GM12878 (cell line): ENCODE data around the gene NTN1. TPM values are rescaled to one million over a fixed set of nuclear protein-coding genes. Genes with fewer than 3 reads are reported as not detected.

Source experiments
- ATAC-seq: fragments of 200-7000 bp; cut with Tn5 transposase; 3 replicates; pipeline ENCODE4 v1.9.1; 2020; ENCODE audit warnings: mild to moderate bottlenecking, moderate library complexity
- BruUV-seq: library from RNA; stranded (reverse); fragments of 400-500 nt; replicated peaks from 2 replicates; lab custom pipeline; 2021; lab: Mats Ljungman, UMichigan
- CTCF ChIA-PET: fragments of 300-600 bp; sonication (Branson Sonifier 250); formaldehyde crosslinking; extraction: SDS; loops from one replicate; lab custom pipeline; 2021; ENCODE audit warnings: inconsistent platforms; lab: Yijun Ruan, JAX
- POLR2A ChIA-PET: fragments of 350-600 bp; formaldehyde crosslinking; extraction: SDS; loops from one replicate; lab custom pipeline; 2021; ENCODE audit warnings: inconsistent platforms; lab: Charles Lee
- RAD21 ChIA-PET: fragments of 300-600 bp; sonication (Branson Sonifier 250); formaldehyde crosslinking; loops from one replicate; lab custom pipeline; 2023; ENCODE audit warnings: antibody characterized with exemption; ENCODE audit not compliant: unreplicated experiment; lab: Charles Lee
- SMC1A ChIA-PET: fragments of 300-600 bp; sonication (Branson Sonifier 250); formaldehyde crosslinking; loops from one replicate; lab custom pipeline; 2023; ENCODE audit not compliant: unreplicated experiment, uncharacterized antibody; lab: Charles Lee
- DNase-seq: peaks from one replicate; pipeline ENCODE4 v3.0.0-alpha.2; 2011; ENCODE audit warnings: low read depth, low spot score
- FAIRE-seq: peaks from 3 replicates; lab custom pipeline; 2011; peaks lifted over from hg19 to GRCh38; lab: Jason Lieb, UNC
- H2AFZ ChIP-seq: 2 replicates; pipeline ENCODE4 v1.6.0; 2011; ENCODE audit warnings: low read depth, low read length, control low read depth; ENCODE audit not compliant: control insufficient read depth
- H3K27ac ChIP-seq: 2 replicates; pipeline ENCODE4 v1.5.1; 2011; ENCODE audit warnings: control low read depth; ENCODE audit not compliant: control insufficient read depth, insufficient read depth
- H3K27me3 ChIP-seq, 2 experiments: replicated peaks in 1 of 2; 2 replicates each; pipeline versions ENCODE4 v1.6.0 to v1.6.1; 2011; ENCODE audit warnings: low read length in 1 of 2; ENCODE audit not compliant: control insufficient read depth in 2 of 2, insufficient read depth in 2 of 2
- H3K36me3 ChIP-seq, 2 experiments: 2 replicates each; pipeline ENCODE4 v1.5.1; 2011; ENCODE audit warnings: low read length in 1 of 2; ENCODE audit not compliant: control insufficient read depth in 2 of 2, insufficient read depth in 2 of 2
- H3K4me1 ChIP-seq: 2 replicates; pipeline ENCODE4 v1.6.1; 2011; ENCODE audit warnings: mild to moderate bottlenecking, low read length, moderate library complexity, mixed read lengths; ENCODE audit not compliant: control insufficient read depth, insufficient read depth
- H3K4me2 ChIP-seq: 2 replicates; pipeline ENCODE4 v1.6.0; 2011; ENCODE audit warnings: control low read depth; ENCODE audit not compliant: control insufficient read depth, insufficient read depth
- H3K4me3 ChIP-seq: fragments of 200-600 bp; sonication (generic); 2 replicates; pipeline ENCODE4 v1.5.1; 2016
- H3K79me2 ChIP-seq: 2 replicates; pipeline ENCODE4 v1.6.0; 2011; ENCODE audit warnings: low read length; ENCODE audit not compliant: control insufficient read depth, insufficient read depth
- H3K9ac ChIP-seq: 2 replicates; pipeline ENCODE4 v1.8.0; 2011; ENCODE audit warnings: low read length, control low read depth, mixed read lengths; ENCODE audit not compliant: control insufficient read depth, insufficient read depth
- H3K9me3 ChIP-seq: replicated peaks from 3 replicates; pipeline ENCODE4 v1.5.1; 2011; ENCODE audit warnings: mild to moderate bottlenecking, low read length; ENCODE audit not compliant: control insufficient read depth, insufficient read depth
- H4K20me1 ChIP-seq: 2 replicates; pipeline ENCODE4 v1.6.0; 2011; ENCODE audit not compliant: control insufficient read depth, insufficient read depth
- BMI1 ChIP-seq: fragments of 450-650 bp; IDR thresholded peaks from 2 replicates; pipeline ENCODE4 v1.6.1; 2016; ENCODE audit warnings: mild to moderate bottlenecking, moderate library complexity, borderline replicate concordance
- HDGF ChIP-seq: fragments of 450-650 bp; IDR thresholded peaks from 2 replicates; pipeline ENCODE4 v1.6.1; 2016; ENCODE audit warnings: antibody characterized with exemption
- JUND ChIP-seq: IDR thresholded peaks from 2 replicates; pipeline ENCODE4 v1.6.1; 2012; ENCODE audit warnings: low read depth, mild to moderate bottlenecking, low read length, improper control_type of control experiment, moderate library complexity
- KDM1A ChIP-seq: fragments of 200-600 bp; sonication (generic); IDR thresholded peaks from 2 replicates; pipeline ENCODE4 v1.6.1; 2016; ENCODE audit warnings: borderline replicate concordance
- NBN ChIP-seq: fragments of 450-650 bp; IDR thresholded peaks from 2 replicates; pipeline ENCODE4 v1.6.1; 2016
- RUNX3 ChIP-seq: IDR thresholded peaks from 2 replicates; pipeline ENCODE4 v1.6.1; 2012; ENCODE audit warnings: low read length, inconsistent platforms
- SIN3A ChIP-seq: IDR thresholded peaks from 2 replicates; pipeline ENCODE4 v1.6.1; 2012; ENCODE audit warnings: low read depth, low read length, improper control_type of control experiment
- SUPT20H ChIP-seq: IDR thresholded peaks from 2 replicates; pipeline ENCODE4 v1.6.1; 2011; ENCODE audit warnings: low read depth, mild to moderate bottlenecking, low read length, moderate library complexity, borderline replicate concordance; ENCODE audit not compliant: control insufficient read depth
- TCF3 ChIP-seq: IDR thresholded peaks from 2 replicates; pipeline ENCODE4 v1.6.1; 2012; ENCODE audit warnings: low read depth, mild to moderate bottlenecking, low read length, borderline replicate concordance; ENCODE audit not compliant: insufficient read depth
- TCF7 ChIP-seq: IDR thresholded peaks from 2 replicates; pipeline ENCODE4 v1.6.1; 2014; ENCODE audit warnings: antibody characterized with exemption, borderline replicate concordance
- ZZZ3 ChIP-seq: IDR thresholded peaks from 2 replicates; pipeline ENCODE4 v1.6.1; 2011; ENCODE audit warnings: low read depth; ENCODE audit not compliant: control insufficient read depth, insufficient read length
- WGBS: methylation state at CpG from one replicate; pipeline ENCODE4 v1.1.6; 2016; ENCODE audit warnings: low lambda C conversion rate; ENCODE audit not compliant: insufficient replicate concordance, insufficient coverage; ENCODE audit errors: missing lambda C conversion rate; 5-methylcytosine and 5-hydroxymethylcytosine counted together
- in situ Hi-C: fragments of 300-500 bp; cut with MboI; formaldehyde crosslinking; loops from 9 replicates; pipeline ENCODE4 v1.14.3; 2018; ENCODE audit warnings: mixed read lengths
- intact Hi-C: fragments of 100-400 bp; cut with micrococcal nuclease; formaldehyde crosslinking; loops from one replicate; pipeline ENCODE4 v1.14.2; 2022; ENCODE audit not compliant: unreplicated experiment
- polyA plus RNA-seq, 11 experiments: library from polyadenylated mRNA; depleted of rRNA in 4 of 11; unstranded in 6 of 11; stranded (reverse) in 5 of 11; fragments of >200 nt; fragmentation: Nextera tagmentation in 4 of 11; fragmentation: Illumina TruSeq in 1 of 11; extraction: Ambion mirVana in 4 of 11; extraction: Trizol in 1 of 11; gene quantifications; 1 replicate in 1 of 11; 2 replicates in 10 of 11; pipeline versions ENCODE4 v1.2.1 to v1.2.3, GENCODE V29; 2011 to 2016; ENCODE audit warnings: inconsistent platforms in 2 of 11, missing spikeins in 2 of 11, low read depth in 1 of 11
- total RNA-seq, 4 experiments: library from RNA; depleted of rRNA in 3 of 4; stranded (reverse); fragments of >200 nt in 3 of 4; fragmentation: Illumina TruSeq in 1 of 4; extraction: Trizol in 1 of 4; gene quantifications; 2 replicates each; pipeline versions ENCODE4 v1.2.1 to v1.2.3, GENCODE V29; 2013 to 2021
- TF ChIP-seq, protein P1 (sequence below): IDR thresholded peaks from 2 replicates; pipeline ENCODE4 v1.6.1; 2011; ENCODE audit warnings: low read depth, low read length, improper control_type of control experiment, borderline replicate concordance
- TF ChIP-seq, protein P2 (sequence below): fragments of 450-650 bp; IDR thresholded peaks from 2 replicates; pipeline ENCODE4 v1.6.1; 2017; ENCODE audit warnings: antibody characterized with exemption, mild to moderate bottlenecking, moderate library complexity

NTN1 gene
- total and polyA plus RNA-seq, 10 of the 15 experiments (the other 5 are each of a cell fraction or from before 2014, with no cell fraction given) = 0.02 to 0.89 (median 0.35) TPM

GRCh38 chr17:9071811-9072498 lies 50.6 kb downstream of the NTN1 start:
- no peak for TF ChIP-seq KDM1A
- TF ChIP-seq SIN3A = no peak
- TF ChIP-seq TCF3 = no peak
- TF ChIP-seq NBN = no peak
- TF ChIP-seq BMI1 = no peak
- TF ChIP-seq, protein P1, sequence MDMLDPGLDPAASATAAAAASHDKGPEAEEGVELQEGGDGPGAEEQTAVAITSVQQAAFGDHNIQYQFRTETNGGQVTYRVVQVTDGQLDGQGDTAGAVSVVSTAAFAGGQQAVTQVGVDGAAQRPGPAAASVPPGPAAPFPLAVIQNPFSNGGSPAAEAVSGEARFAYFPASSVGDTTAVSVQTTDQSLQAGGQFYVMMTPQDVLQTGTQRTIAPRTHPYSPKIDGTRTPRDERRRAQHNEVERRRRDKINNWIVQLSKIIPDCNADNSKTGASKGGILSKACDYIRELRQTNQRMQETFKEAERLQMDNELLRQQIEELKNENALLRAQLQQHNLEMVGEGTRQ = no peak
- no peak for TF ChIP-seq ZZZ3
- no peak for TF ChIP-seq SUPT20H
- TF ChIP-seq TCF7 = no peak
- no peak for TF ChIP-seq JUND
- TF ChIP-seq HDGF = no peak
- TF ChIP-seq RUNX3 = no peak
- TF ChIP-seq, protein P2, sequence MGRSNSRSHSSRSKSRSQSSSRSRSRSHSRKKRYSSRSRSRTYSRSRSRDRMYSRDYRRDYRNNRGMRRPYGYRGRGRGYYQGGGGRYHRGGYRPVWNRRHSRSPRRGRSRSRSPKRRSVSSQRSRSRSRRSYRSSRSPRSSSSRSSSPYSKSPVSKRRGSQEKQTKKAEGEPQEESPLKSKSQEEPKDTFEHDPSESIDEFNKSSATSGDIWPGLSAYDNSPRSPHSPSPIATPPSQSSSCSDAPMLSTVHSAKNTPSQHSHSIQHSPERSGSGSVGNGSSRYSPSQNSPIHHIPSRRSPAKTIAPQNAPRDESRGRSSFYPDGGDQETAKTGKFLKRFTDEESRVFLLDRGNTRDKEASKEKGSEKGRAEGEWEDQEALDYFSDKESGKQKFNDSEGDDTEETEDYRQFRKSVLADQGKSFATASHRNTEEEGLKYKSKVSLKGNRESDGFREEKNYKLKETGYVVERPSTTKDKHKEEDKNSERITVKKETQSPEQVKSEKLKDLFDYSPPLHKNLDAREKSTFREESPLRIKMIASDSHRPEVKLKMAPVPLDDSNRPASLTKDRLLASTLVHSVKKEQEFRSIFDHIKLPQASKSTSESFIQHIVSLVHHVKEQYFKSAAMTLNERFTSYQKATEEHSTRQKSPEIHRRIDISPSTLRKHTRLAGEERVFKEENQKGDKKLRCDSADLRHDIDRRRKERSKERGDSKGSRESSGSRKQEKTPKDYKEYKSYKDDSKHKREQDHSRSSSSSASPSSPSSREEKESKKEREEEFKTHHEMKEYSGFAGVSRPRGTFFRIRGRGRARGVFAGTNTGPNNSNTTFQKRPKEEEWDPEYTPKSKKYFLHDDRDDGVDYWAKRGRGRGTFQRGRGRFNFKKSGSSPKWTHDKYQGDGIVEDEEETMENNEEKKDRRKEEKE = no peak
- 17% methylated on average over 10 of the region's 12 CpGs for WGBS
- Histone ChIP-seq H3K9me3 (no peaks in the 10 kb centered on the region), H3K79me2 (no peaks in the 10 kb centered on the region), H3K27me3 (peaks cover 2 to 5% of the 10 kb centered on the region in 2 experiments; a peak in 2 of 4 replicates), H3K36me3 (no peaks in the 10 kb centered on the region), H3K9ac (no peak overlapping the region), H2AFZ (no peak overlapping the region), H3K27ac (no peak overlapping the region), H3K4me1 (no peaks in the 10 kb centered on the region), H3K4me3 (no peak overlapping the region), H4K20me1 (no peaks in the 10 kb centered on the region), H3K4me2 (no peak overlapping the region)
- no TSS peak for BruUV-seq
- CTCF ChIA-PET = interaction anchor here (0.8 kb wide), 1 partner anchor 10 kb away, joined by 3 read pairs; no protein-coding TSS in a partner anchor
- POLR2A ChIA-PET = no interaction called here
- in situ Hi-C loops = no loop called here
- no peak for FAIRE-seq
- DNase-seq = no peak
- RAD21 ChIA-PET = no interaction called here
- SMC1A ChIA-PET = no interaction called here
- intact Hi-C loops = no loop called here
- ATAC-seq = no peak
